ENCODE data around the gene SFT2D3. TPM values are rescaled to one million over a fixed set of nuclear protein-coding genes. Genes with fewer than 3 reads are reported as not detected.

Gene SFT2D3
- 6.0 and 7.8 TPM in 2 replicates for total RNA-seq

GRCh38 chr2:127701193-127701650, at the start of gene SFT2D3:
SFT2D3 (plus strand) TSS chr2:127701497; CDS start chr2:127701529, 32 bp downstream.

GRCh38 chr2:127675331-127676261, 25.7 kb upstream of the SFT2D3 start, which contains the start of gene LIMS2:
LIMS2 (minus strand) TSS chr2:127675530; CDS start chr2:127675024, 506 bp downstream.

Other genes starting within 250 kb of the SFT2D3 start
- 32.0 and 39.6 TPM in 2 replicates for gene IWS1, start 175.0 kb upstream of the SFT2D3 start, total RNA-seq
- gene MYO7B, start 165.8 kb upstream of the SFT2D3 start, total RNA-seq: not detected in 2 replicates
- not detected in 2 replicates for gene GPR17, start 55.3 kb upstream of the SFT2D3 start, total RNA-seq
- 7.9 and 55.2 TPM in 2 replicates for gene LIMS2, start 26.0 kb upstream of the SFT2D3 start, total RNA-seq
- gene WDR33, start 109.7 kb downstream of the SFT2D3 start, total RNA-seq: 18.2 and 21.1 TPM in 2 replicates
- 9.0 and 9.5 TPM in 2 replicates for gene POLR2D, start 156.7 kb downstream of the SFT2D3 start, total RNA-seq
- gene AMMECR1L, start 184.5 kb downstream of the SFT2D3 start, total RNA-seq: 11.8 and 13.8 TPM in 2 replicates